OCI-LY7 (cell line): Measurements from ENCODE around the gene OXCT1. TPM values are rescaled to one million over a fixed set of nuclear protein-coding genes. Genes with fewer than 3 reads are reported as not detected.

Source experiments
- BruUV-seq: library from RNA; stranded (reverse); fragments of 400-500 nt; replicated peaks from 2 replicates; lab custom pipeline; 2021; lab: Mats Ljungman, UMichigan
- CTCF ChIA-PET: fragments of 300-600 bp; sonication (Branson Sonifier 250); formaldehyde crosslinking; loops from one replicate; lab custom pipeline; 2022; ENCODE audit warnings: antibody characterized with exemption; ENCODE audit not compliant: unreplicated experiment; lab: Charles Lee
- POLR2A ChIA-PET: fragments of 300-600 bp; sonication (Branson Sonifier 250); formaldehyde crosslinking; loops from one replicate; lab custom pipeline; 2022; ENCODE audit warnings: antibody characterized with exemption; lab: Charles Lee
- DNase-seq: peaks from one replicate; pipeline ENCODE4 v3.0.0-alpha.2; 2015; ENCODE audit warnings: low spot score
- H2AFZ ChIP-seq: fragments of 200-600 bp; sonication (generic), shearing (Covaris generic); 2 replicates; pipeline ENCODE4 v1.6.1; 2014; ENCODE audit warnings: mild to moderate bottlenecking, antibody characterized with exemption, low read length, moderate library complexity
- H3K27ac ChIP-seq: fragments of 200-600 bp; sonication (generic); 2 replicates; pipeline ENCODE4 v1.5.1; 2014; ENCODE audit warnings: mixed run types, low read depth, mild to moderate bottlenecking, moderate library complexity, low read length, inconsistent platforms; ENCODE audit not compliant: poor library complexity, severe bottlenecking
- H3K36me3 ChIP-seq: fragments of 200-600 bp; sonication (generic); 2 replicates; pipeline ENCODE4 v1.6.1; 2014; ENCODE audit warnings: mild to moderate bottlenecking, antibody characterized with exemption, low read length, moderate library complexity, mixed read lengths; ENCODE audit not compliant: insufficient read depth
- H3K4me1 ChIP-seq: fragments of 200-600 bp; sonication (generic); 2 replicates; pipeline ENCODE4 v1.5.1; 2014; ENCODE audit warnings: mild to moderate bottlenecking, low read length; ENCODE audit not compliant: insufficient read depth, poor library complexity, severe bottlenecking
- H3K4me2 ChIP-seq: fragments of 200-600 bp; sonication (generic); 2 replicates; pipeline ENCODE4 v1.6.1; 2014; ENCODE audit warnings: mild to moderate bottlenecking, low read length
- H3K4me3 ChIP-seq: fragments of 200-600 bp; sonication (generic); 2 replicates; pipeline ENCODE4 v1.5.1; 2014; ENCODE audit warnings: mild to moderate bottlenecking, low read depth, low read length; ENCODE audit not compliant: poor library complexity, severe bottlenecking
- H3K79me2 ChIP-seq: fragments of 200-600 bp; sonication (generic); 2 replicates; pipeline ENCODE4 v1.6.1; 2016; ENCODE audit warnings: low read depth, mild to moderate bottlenecking, low read length, moderate library complexity, mixed read lengths; ENCODE audit not compliant: insufficient read depth
- H3K9me2 ChIP-seq: fragments of 200-600 bp; sonication (generic); 2 replicates; pipeline ENCODE4 v1.6.1; 2016; ENCODE audit warnings: mild to moderate bottlenecking, low read length, mixed read lengths; ENCODE audit not compliant: insufficient read depth
- H3K9me3 ChIP-seq: fragments of 200-600 bp; sonication (generic); 2 replicates; pipeline ENCODE4 v1.6.1; 2014; ENCODE audit warnings: mild to moderate bottlenecking, mixed run types, low read length, mixed read lengths
- H4K20me1 ChIP-seq: fragments of 200-600 bp; sonication (generic); 2 replicates; pipeline ENCODE4 v1.6.1; 2014; ENCODE audit warnings: mild to moderate bottlenecking, antibody characterized with exemption, low read length, moderate library complexity, mixed read lengths; ENCODE audit not compliant: insufficient read depth
- CTCF ChIP-seq: fragments of 200-600 bp; sonication (generic); conservative IDR thresholded peaks from 2 replicates; pipeline ENCODE4 v1.5.1; 2014; ENCODE audit warnings: mild to moderate bottlenecking, antibody characterized with exemption, low read length, moderate library complexity, mixed read lengths
- EZH2phosphoT487 ChIP-seq: fragments of 200-600 bp; sonication (generic); IDR thresholded peaks from 2 replicates; pipeline ENCODE4 v1.6.1; 2018; ENCODE audit warnings: low read depth, borderline replicate concordance, mild to moderate bottlenecking, mixed run types, antibody characterized with exemption, low read length, moderate library complexity, mixed read lengths
- intact Hi-C: fragments of 100-400 bp; cut with micrococcal nuclease; formaldehyde crosslinking; loops from one replicate; pipeline ENCODE4 v1.10.0; 2022; ENCODE audit not compliant: unreplicated experiment
- total RNA-seq, 2 experiments: library from RNA; depleted of rRNA in 1 of 2; stranded (reverse); fragments of >200 nt in 1 of 2; shearing (Covaris generic) in 1 of 2; gene quantifications; 2 replicates each; pipeline ENCODE4 v1.2.3, GENCODE V29; 2014 to 2022

OXCT1 gene
- total RNA-seq, 2 experiments from 2014 or later, result 27.0 to 43.4 TPM

GRCh38 chr5:41772056-41772455 is 98.2 kb downstream of the OXCT1 start:
- ChIA-PET POLR2A (interaction anchor here (0.8 kb wide), 1 partner anchor 83 kb away, joined by 3 read pairs; no protein-coding TSS in a partner anchor), CTCF (no interaction called here)
- intact Hi-C loops, result no loop called here
- TF ChIP-seq CTCF (no peak), EZH2phosphoT487 (no peak)
- no peaks in the 10 kb centered on the region for H3K9me3 ChIP-seq
- H3K4me1 ChIP-seq, result no peaks in the 10 kb centered on the region
- H3K36me3 ChIP-seq, result 0 out of 2 replicates have a peak, but pooled peaks cover 4% of the 10 kb centered on the region
- no peak for DNase-seq
- H2AFZ ChIP-seq, result no peak overlapping the region
- no peaks in the 10 kb centered on the region for H4K20me1 ChIP-seq
- no TSS peak for BruUV-seq
- H3K27ac ChIP-seq, result no peak overlapping the region
- H3K9me2 ChIP-seq, result no peaks in the 10 kb centered on the region
- no peak overlapping the region for H3K4me3 ChIP-seq
- H3K79me2 ChIP-seq, result no peaks in the 10 kb centered on the region
- no peak overlapping the region for H3K4me2 ChIP-seq

GRCh38 chr5:41770799-41771198 is 99.4 kb downstream of the OXCT1 start:
- intact Hi-C loops, result no loop called here
- Histone ChIP-seq H3K4me1 (no peaks in the 10 kb centered on the region), H3K79me2 (no peaks in the 10 kb centered on the region), H3K36me3 (0 out of 2 replicates have a peak, but pooled peaks cover 4% of the 10 kb centered on the region), H3K4me2 (no peak overlapping the region), H3K9me2 (no peaks in the 10 kb centered on the region), H3K4me3 (no peak overlapping the region), H2AFZ (no peak overlapping the region), H3K9me3 (no peaks in the 10 kb centered on the region), H4K20me1 (no peaks in the 10 kb centered on the region), H3K27ac (no peak overlapping the region)
- ChIA-PET CTCF (no interaction called here), POLR2A (interaction anchor here (0.9 to 1.4 kb wide), 4 partner anchors 9 to 29 kb away, joined by 3 to 6 read pairs (median 4); no protein-coding TSS in a partner anchor)
- BruUV-seq, result no TSS peak
- no peak for TF ChIP-seq EZH2phosphoT487
- TF ChIP-seq CTCF, result no peak
- no peak for DNase-seq

- TF ChIP-seq EZH2phosphoT487 (no peak), CTCF (no peak)
- no peaks in the 10 kb centered on the region for H4K20me1 ChIP-seq
- no peak for DNase-seq
- ChIA-PET POLR2A (interaction anchor here (0.6 to 1.9 kb wide), 7 partner anchors 9 to 586 kb away, joined by 3 to 10 read pairs (median 3); no protein-coding TSS in a partner anchor), CTCF (no interaction called here)
- H3K36me3 ChIP-seq, result 0 out of 2 replicates have a peak, but pooled peaks cover 3% of the 10 kb centered on the region
- H3K79me2 ChIP-seq, result no peaks in the 10 kb centered on the region
- intact Hi-C loops, result no loop called here
- H3K4me2 ChIP-seq, result no peak overlapping the region
- no peaks in the 10 kb centered on the region for H3K9me2 ChIP-seq
- BruUV-seq, result no TSS peak
- no peak overlapping the region for H3K27ac ChIP-seq
- no peak overlapping the region for H3K4me3 ChIP-seq
- H3K4me1 ChIP-seq, result no peaks in the 10 kb centered on the region
- no peak overlapping the region for H2AFZ ChIP-seq
- no peaks in the 10 kb centered on the region for H3K9me3 ChIP-seq
Measured at GRCh38 chr5:41768692-41769091, 101.5 kb downstream of the OXCT1 start.
